Activated CD4-positive, alpha-beta T cell treated with anti-CD3 and anti-CD28 coated beads for 36 hours (primary cell): ENCODE measurements around the gene POLE. TPM values are rescaled to one million over a fixed set of nuclear protein-coding genes. Genes with fewer than 3 reads are reported as not detected.

Experiments
- ATAC-seq: fragments of 200-7000 bp; cut with Tn5 transposase; one replicate; pipeline ENCODE4 v1.10.0; 2021; ENCODE audit warnings: mild to moderate bottlenecking, moderate library complexity
- CTCF ChIA-PET: fragments of 350-600 bp; sonication (Branson Sonifier 250); formaldehyde crosslinking; loops from one replicate; lab custom pipeline; 2021; ENCODE audit warnings: antibody characterized with exemption; lab: Charles Lee
- POLR2A ChIA-PET: fragments of 350-600 bp; sonication (Branson Sonifier 250); formaldehyde crosslinking; loops from one replicate; lab custom pipeline; 2021; ENCODE audit warnings: antibody characterized with exemption, inconsistent platforms; lab: Charles Lee
- DNase-seq: peaks from one replicate; pipeline ENCODE4 v3.0.0-alpha.2; 2020
- H3K27ac Mint-ChIP-seq: one replicate; pipeline ENCODE4 v1.8.0; 2021; ENCODE audit warnings: mixed read lengths
- H3K27me3 Mint-ChIP-seq: one replicate; pipeline ENCODE4 v1.8.0; 2021; ENCODE audit warnings: mixed read lengths
- H3K36me3 Mint-ChIP-seq: one replicate; pipeline ENCODE4 v1.8.0; 2021; ENCODE audit warnings: low read depth, mixed read lengths
- H3K4me1 Mint-ChIP-seq: one replicate; pipeline ENCODE4 v1.8.0; 2021; ENCODE audit warnings: mixed read lengths
- H3K4me3 Mint-ChIP-seq: one replicate; pipeline ENCODE4 v1.8.0; 2021; ENCODE audit warnings: mild to moderate bottlenecking, moderate library complexity, mixed read lengths
- H3K9me3 Mint-ChIP-seq: one replicate; pipeline ENCODE4 v1.8.0; 2021; ENCODE audit warnings: low read depth, mixed read lengths
- intact Hi-C, 2 experiments: fragments of 100-400 bp; cut with DNase I in 1 of 2; cut with micrococcal nuclease in 1 of 2; formaldehyde crosslinking; loops; one replicate each; pipeline versions ENCODE4 v1.14.2 to v1.15.1; 2022 to 2024; cut with DNase I, micrococcal nuclease
- total RNA-seq, 2 experiments: library from RNA; stranded (reverse); gene quantifications; one replicate each; pipeline ENCODE4 v1.2.3, GENCODE V29; 2021

Gene POLE
- total RNA-seq, 2 experiments from 2014 or later, result 121 to 124 TPM

DNA sequence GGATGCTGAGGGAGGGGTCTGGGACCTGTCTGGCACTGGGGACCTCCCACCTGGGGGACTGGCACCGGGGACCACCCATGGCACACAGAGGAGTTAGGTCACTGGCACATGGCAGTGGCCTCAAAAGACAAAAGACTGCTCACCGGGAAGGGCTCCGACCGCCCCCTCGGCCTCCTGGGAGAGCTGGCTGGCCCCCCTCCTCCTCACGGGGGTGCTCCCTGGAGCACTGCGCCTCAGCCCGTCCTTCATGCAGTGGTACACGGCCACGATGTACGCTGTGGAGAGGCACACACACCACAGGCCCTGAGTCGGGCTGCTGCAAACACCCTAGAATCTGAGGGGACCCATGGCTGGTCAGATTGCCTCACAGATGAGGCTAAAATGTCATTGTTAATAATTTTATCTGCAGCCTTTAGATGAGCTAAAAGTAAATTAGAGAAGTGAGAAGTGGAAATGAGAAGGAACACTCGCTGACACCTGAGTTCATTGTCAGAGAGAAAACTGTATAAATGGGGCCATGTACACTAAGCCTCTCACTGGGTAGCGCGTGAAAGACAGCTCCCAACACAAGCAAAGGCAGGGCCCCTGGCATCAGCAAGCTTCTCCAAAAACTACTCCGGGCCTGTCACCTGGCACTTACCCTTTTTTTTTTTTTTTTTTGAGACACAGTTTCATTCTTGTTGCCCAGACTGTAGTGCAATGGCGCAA is 54.5 kb downstream of the POLE start:
- Mint-ChIP-seq H3K27me3 (no peaks in the 10 kb centered on the region), H3K4me3 (no peak overlapping the region), H3K4me1 (no peaks in the 10 kb centered on the region), H3K9me3 (no peaks in the 10 kb centered on the region), H3K27ac (no peak overlapping the region), H3K36me3 (peaks cover 74% of the 10 kb centered on the region)
- POLR2A ChIA-PET, result no interaction called here
- CTCF ChIA-PET, result no interaction called here
- intact Hi-C loops, result no loop called here
- no peak for DNase-seq
- ATAC-seq, result no peak

GRCh38 chr12:132631666-132632065 is 55.5 kb downstream of the POLE start:
- POLR2A ChIA-PET, result no interaction called here
- H3K27me3 Mint-ChIP-seq, result no peaks in the 10 kb centered on the region
- intact Hi-C loops, result no loop called here
- no peaks in the 10 kb centered on the region for H3K9me3 Mint-ChIP-seq
- H3K36me3 Mint-ChIP-seq, result peaks cover 68% of the 10 kb centered on the region
- CTCF ChIA-PET, result no interaction called here
- ATAC-seq, result no peak
- no peak for DNase-seq
- H3K4me1 Mint-ChIP-seq, result no peaks in the 10 kb centered on the region
- H3K27ac Mint-ChIP-seq, result no peak overlapping the region
- no peak overlapping the region for H3K4me3 Mint-ChIP-seq

DNA sequence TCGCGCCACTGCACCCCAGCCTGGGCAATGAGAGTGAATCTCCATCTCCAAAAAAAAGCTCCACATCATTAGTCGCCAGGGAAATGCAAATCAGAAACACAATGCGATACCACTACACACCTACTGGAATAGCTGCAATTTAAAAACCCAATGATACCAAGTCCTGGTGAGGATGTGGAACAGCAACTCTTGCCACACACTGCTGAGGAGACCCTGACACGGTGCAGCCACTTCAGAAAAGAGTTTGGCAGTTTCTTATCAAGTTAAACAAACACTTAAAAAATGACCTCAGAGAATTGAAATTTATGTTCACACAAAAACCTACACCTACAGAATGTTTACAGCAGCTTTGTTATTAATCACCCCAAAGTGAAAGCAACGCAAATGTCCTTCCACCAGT is 56.5 kb downstream of the POLE start:
- ATAC-seq (no peak), DNase-seq (no peak)
- H3K36me3 Mint-ChIP-seq, result peaks cover 60% of the 10 kb centered on the region
- no peak overlapping the region for H3K27ac Mint-ChIP-seq
- CTCF ChIA-PET, result interaction anchor here (0.9 kb wide), 1 partner anchor 15 kb away, joined by 4 read pairs; no protein-coding TSS in a partner anchor
- no peaks in the 10 kb centered on the region for H3K9me3 Mint-ChIP-seq
- H3K4me1 Mint-ChIP-seq, result no peaks in the 10 kb centered on the region
- H3K27me3 Mint-ChIP-seq, result no peaks in the 10 kb centered on the region
- intact Hi-C loops, result no loop called here
- no peak overlapping the region for H3K4me3 Mint-ChIP-seq
- POLR2A ChIA-PET, result no interaction called here

- ChIA-PET POLR2A (no interaction called here), CTCF (interaction anchor here (1.2 kb wide), 1 partner anchor 15 kb away, joined by 3 read pairs; no protein-coding TSS in a partner anchor)
- intact Hi-C loops, result no loop called here
- Mint-ChIP-seq H3K4me3 (no peak overlapping the region), H3K36me3 (peaks cover 51% of the 10 kb centered on the region), H3K27ac (no peak overlapping the region), H3K9me3 (no peaks in the 10 kb centered on the region), H3K4me1 (no peaks in the 10 kb centered on the region), H3K27me3 (no peaks in the 10 kb centered on the region)
- no peak for ATAC-seq
- no peak for DNase-seq
These were observed 57.8 kb downstream of the POLE start for GRCh38 chr12:132629330-132629729.

DNA sequence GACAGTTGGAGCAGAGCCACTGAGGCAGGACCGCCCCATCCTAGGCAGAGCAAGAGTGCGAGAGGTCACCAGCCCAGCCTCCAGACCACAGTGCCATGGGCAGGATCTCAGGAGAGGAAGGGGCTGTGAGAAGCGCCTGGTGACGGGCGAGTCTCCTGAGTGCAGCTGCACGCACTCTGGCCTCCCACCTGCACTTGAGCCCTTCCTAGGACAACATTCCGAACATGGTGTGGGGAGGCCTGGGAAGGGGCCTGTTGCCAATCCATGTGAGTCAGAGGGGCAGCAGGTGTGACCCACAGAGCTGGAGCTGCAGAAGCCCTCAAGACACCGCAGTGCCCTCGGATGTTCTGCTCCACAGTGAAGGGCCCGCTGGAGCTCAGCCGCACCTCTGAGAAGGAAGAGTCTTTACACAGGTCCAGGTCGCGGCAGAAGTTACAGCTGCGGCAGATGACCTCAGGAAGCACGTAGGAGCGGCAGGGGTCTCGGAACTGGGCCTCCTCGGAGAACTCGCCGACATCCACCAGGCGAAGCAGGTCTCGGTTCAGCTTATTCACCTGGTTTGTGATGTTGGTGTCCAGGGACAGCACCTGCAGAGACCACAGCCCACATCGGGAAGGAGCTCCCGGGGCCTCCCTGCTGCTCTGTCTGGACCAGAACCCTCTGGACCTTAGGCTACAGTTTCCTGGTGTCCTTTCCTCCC is 61.3 kb downstream of the POLE start:
- Mint-ChIP-seq H3K36me3 (peaks cover 26% of the 10 kb centered on the region), H3K4me1 (peaks cover 4% of the 10 kb centered on the region), H3K4me3 (no peak overlapping the region), H3K27me3 (no peaks in the 10 kb centered on the region), H3K9me3 (no peaks in the 10 kb centered on the region), H3K27ac (no peak overlapping the region)
- ATAC-seq (no peak), DNase-seq (no peak)
- intact Hi-C loops, result no loop called here
- CTCF ChIA-PET, result interaction anchor here (1.9 kb wide), 1 partner anchor 11 kb away, joined by 7 read pairs; no protein-coding TSS in a partner anchor
- POLR2A ChIA-PET, result no interaction called here

GRCh38 chr12:132624910-132625630 is 62.1 kb downstream of the POLE start:
- Mint-ChIP-seq H3K4me3 (no peak overlapping the region), H3K4me1 (peaks cover 4% of the 10 kb centered on the region), H3K27ac (no peak overlapping the region), H3K36me3 (peaks cover 21% of the 10 kb centered on the region), H3K27me3 (no peaks in the 10 kb centered on the region), H3K9me3 (no peaks in the 10 kb centered on the region)
- ATAC-seq, result no peak
- CTCF ChIA-PET, result interaction anchor here (1.9 kb wide), 1 partner anchor 10 kb away, joined by 7 read pairs; no protein-coding TSS in a partner anchor
- POLR2A ChIA-PET, result interaction anchor here (0.7 kb wide), 1 partner anchor 310 kb away, joined by 3 read pairs; no protein-coding TSS in a partner anchor
- intact Hi-C loops, result no loop called here
- no peak for DNase-seq

DNA sequence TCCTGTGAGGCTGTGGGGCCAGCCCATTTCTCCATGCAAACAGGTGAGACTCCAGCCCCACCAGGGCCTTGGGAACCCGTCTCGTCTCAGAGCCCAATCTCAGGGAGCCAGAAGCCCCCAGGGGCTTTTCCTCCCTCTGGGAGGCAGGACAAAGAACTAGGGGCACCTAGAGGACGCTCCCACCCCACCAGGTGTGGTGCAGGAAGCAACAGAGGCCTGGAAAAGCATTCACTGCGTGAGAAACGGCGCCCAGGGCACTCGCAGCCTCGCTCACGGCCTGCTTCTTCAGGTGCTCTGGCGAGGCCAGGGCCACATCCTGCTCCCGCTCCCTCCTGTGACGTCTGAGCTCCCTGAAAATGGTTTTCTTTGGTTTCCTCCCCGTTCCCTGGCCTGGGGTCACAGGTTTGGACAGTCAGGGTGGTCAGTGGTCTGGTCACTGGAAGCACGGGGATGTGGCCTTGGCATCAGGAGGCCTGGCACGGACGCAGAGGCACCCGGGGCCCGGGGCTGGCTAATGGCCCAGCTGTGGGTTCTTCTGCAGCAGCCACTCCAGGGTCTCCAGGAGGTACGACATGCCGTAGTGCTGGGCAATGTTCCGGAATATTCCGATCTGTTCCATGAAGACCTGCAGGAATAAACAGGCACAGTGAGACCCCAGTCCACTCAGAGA is 62.8 kb downstream of the POLE start:
- H3K27me3 Mint-ChIP-seq, result no peaks in the 10 kb centered on the region

GRCh38 chr12:132623072-132623869 is 63.9 kb downstream of the POLE start:
- DNase-seq (no peak), ATAC-seq (no peak)
- no peaks in the 10 kb centered on the region for H3K27me3 Mint-ChIP-seq
- H3K4me1 Mint-ChIP-seq, result peaks cover 4% of the 10 kb centered on the region
- POLR2A ChIA-PET, result no interaction called here
- H3K9me3 Mint-ChIP-seq, result no peaks in the 10 kb centered on the region
- peaks cover 7% of the 10 kb centered on the region for H3K36me3 Mint-ChIP-seq
- no peak overlapping the region for H3K27ac Mint-ChIP-seq
- intact Hi-C loops, result no loop called here
- CTCF ChIA-PET, result interaction anchor here (1.0 kb wide), 1 partner anchor 9 kb away, joined by 6 read pairs; no protein-coding TSS in a partner anchor
- H3K4me3 Mint-ChIP-seq, result no peak overlapping the region

More for the DNA sequence above, 62.8 kb downstream of the POLE start:
- Mint-ChIP-seq H3K27ac (no peak overlapping the region), H3K4me3 (no peak overlapping the region), H3K9me3 (no peaks in the 10 kb centered on the region), H3K4me1 (peaks cover 4% of the 10 kb centered on the region), H3K36me3 (peaks cover 13% of the 10 kb centered on the region)
- intact Hi-C loops, result no loop called here
- ChIA-PET CTCF (interaction anchor here (0.9 to 1.9 kb wide), 2 partner anchors 10 kb away, joined by 3 to 7 read pairs; no protein-coding TSS in a partner anchor), POLR2A (no interaction called here)
- ATAC-seq (no peak), DNase-seq (no peak)

GRCh38 chr12:132622437-132623071 is 64.6 kb downstream of the POLE start:
- Mint-ChIP-seq H3K36me3 (peaks cover 7% of the 10 kb centered on the region), H3K27ac (peak overlapping the region; percentile 3), H3K27me3 (peaks cover 7% of the 10 kb centered on the region), H3K4me3 (no peak overlapping the region), H3K4me1 (peaks cover 11% of the 10 kb centered on the region), H3K9me3 (peaks cover 3% of the 10 kb centered on the region)
- POLR2A ChIA-PET, result no interaction called here
- ATAC-seq (peak; percentile 42), DNase-seq (peak; percentile 38)
- CTCF ChIA-PET, result interaction anchor here (1.0 kb wide), 1 partner anchor 8 kb away, joined by 6 read pairs; no protein-coding TSS in a partner anchor
- intact Hi-C loops, result no loop called here
